Right atrium auricular region (tissue), 2 donors: ENCODE results near the gene DEFB124. TPM values are rescaled to one million over a fixed set of nuclear protein-coding genes. Genes with fewer than 3 reads are reported as not detected.
A peak's percentile ranks its signal among the peaks of the same experiment; 100 is the strongest.

Experiments used
- DNase-seq: peaks from one replicate; pipeline ENCODE4 v3.0.0-alpha.2; 2019; ENCODE audit warnings: low spot score
- H3K27ac ChIP-seq, 2 donors: fragments of 200-600 bp; sonication (generic); 1 replicate in 1 of 2; 2 replicates in 1 of 2; pipeline ENCODE4 v1.5.1; 2016 to 2019
- H3K27me3 ChIP-seq, 2 donors: fragments of 200-600 bp; sonication (generic); one replicate each; pipeline versions ENCODE4 v1.5.1 to v1.6.0; 2017 to 2019
- H3K36me3 ChIP-seq: fragments of 200-600 bp; sonication (generic); one replicate; pipeline ENCODE4 v1.5.1; 2016
- H3K4me1 ChIP-seq, 2 donors: fragments of 200-600 bp; sonication (generic); one replicate each; pipeline versions ENCODE4 v1.5.1 to v1.6.0; 2017 to 2019
- H3K4me3 ChIP-seq, 2 donors: fragments of 200-600 bp; sonication (generic); 1 replicate in 1 of 2; 2 replicates in 1 of 2; pipeline ENCODE4 v1.5.1; 2017 to 2019; ENCODE audit warnings: mild to moderate bottlenecking in 1 of 2, moderate library complexity in 1 of 2
- H3K9me3 ChIP-seq, 2 donors: fragments of 200-600 bp; sonication (generic); one replicate each; pipeline ENCODE4 v1.5.1; 2019
- total RNA-seq, 2 donors: library from RNA; depleted of rRNA; stranded (reverse); fragments of >200 nt; gene quantifications; one replicate each; pipeline ENCODE4 v1.1.0, GENCODE V29; 2016
- TF ChIP-seq, protein P1 (sequence below), 2 donors: fragments of 200-600 bp; sonication (generic); IDR thresholded peaks; one replicate each; pipeline ENCODE4 v1.5.1; 2019; ENCODE audit warnings: antibody characterized with exemption in 2 of 2

The DEFB124 gene
- total RNA-seq, 2 donors from 2014 or later, result not detected

DNA sequence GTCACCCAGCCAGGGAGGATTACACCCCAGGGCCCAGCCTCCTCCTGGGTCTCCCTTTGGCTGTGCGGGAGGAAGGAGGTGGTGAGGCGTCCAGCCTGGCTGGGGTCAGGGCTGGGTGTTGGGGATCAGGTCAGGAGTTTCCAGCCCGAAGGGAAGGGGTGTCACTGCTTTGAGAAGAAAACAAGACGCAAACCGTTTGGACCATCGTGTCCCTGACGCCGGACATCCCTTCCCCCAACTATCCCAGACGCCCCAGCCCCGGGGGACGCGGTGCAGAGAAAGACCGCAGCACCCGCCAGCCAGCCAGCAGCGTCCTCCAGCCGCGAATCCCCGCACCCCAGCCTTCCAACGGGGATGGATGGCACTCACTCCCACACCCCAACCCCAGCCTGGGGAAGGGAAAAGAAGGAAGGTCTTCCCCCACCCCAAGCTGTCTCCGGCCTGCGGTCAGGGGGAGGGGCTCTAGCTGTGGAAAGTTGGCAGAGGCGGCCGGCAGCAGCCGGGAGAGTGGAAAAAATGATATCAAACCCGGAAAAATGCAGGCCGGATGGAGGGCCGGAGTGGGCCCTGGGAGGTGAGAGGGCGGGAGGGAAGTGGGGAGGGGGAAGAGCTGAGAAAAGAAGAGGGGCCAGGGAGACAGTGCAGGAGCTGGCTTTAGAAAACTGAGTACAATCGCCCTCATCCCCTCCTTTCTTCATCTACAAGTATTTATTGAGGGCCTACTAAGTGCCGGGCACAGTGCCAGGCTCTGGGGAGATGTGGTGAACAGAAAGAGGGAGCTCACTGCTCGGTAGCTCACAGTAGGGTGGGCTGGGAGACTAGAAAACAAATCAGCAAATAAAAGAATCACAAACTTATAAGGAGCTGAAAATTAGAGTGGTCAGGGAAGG lies 10.8 kb upstream of the DEFB124 start:
- H3K27me3 ChIP-seq, result no peaks in the 10 kb centered on the region
- peak; percentile 84 for DNase-seq

DNA sequence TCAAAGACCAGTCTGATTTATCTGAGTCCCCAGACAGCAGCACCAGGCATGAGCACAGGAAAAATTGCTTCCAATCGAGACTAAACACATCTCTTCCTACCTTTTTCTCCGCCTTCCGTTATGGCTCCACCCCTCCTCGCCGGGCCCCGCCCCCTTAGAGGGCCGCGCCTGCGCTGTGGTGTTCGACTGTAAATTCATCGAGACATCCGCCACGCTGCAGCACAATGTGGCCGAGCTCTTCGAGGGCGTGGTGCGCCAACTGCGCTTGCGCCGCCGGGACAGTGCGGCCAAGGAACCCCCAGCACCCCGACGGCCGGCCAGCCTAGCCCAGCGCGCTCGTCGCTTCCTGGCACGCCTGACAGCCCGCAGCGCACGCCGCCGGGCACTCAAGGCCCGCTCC lies 9.1 kb upstream of the DEFB124 start:
- Histone ChIP-seq H3K9me3 (no peaks in the 10 kb centered on the region), H3K36me3 (no peaks in the 10 kb centered on the region), H3K27me3 (no peaks in the 10 kb centered on the region), H3K27ac (peak overlapping the region; percentile 77 to 78), H3K4me3 (no peak overlapping the region), H3K4me1 (peaks cover 0 to 16% of the 10 kb centered on the region in 2 donors)
- TF ChIP-seq, protein P1, sequence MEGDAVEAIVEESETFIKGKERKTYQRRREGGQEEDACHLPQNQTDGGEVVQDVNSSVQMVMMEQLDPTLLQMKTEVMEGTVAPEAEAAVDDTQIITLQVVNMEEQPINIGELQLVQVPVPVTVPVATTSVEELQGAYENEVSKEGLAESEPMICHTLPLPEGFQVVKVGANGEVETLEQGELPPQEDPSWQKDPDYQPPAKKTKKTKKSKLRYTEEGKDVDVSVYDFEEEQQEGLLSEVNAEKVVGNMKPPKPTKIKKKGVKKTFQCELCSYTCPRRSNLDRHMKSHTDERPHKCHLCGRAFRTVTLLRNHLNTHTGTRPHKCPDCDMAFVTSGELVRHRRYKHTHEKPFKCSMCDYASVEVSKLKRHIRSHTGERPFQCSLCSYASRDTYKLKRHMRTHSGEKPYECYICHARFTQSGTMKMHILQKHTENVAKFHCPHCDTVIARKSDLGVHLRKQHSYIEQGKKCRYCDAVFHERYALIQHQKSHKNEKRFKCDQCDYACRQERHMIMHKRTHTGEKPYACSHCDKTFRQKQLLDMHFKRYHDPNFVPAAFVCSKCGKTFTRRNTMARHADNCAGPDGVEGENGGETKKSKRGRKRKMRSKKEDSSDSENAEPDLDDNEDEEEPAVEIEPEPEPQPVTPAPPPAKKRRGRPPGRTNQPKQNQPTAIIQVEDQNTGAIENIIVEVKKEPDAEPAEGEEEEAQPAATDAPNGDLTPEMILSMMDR (IDR thresholded peaks at IDR 0.05), result no peak
- no peak for DNase-seq

More for the DNA sequence above, 10.8 kb upstream of the DEFB124 start:
- Histone ChIP-seq H3K9me3 (no peaks in the 10 kb centered on the region), H3K4me1 (peaks cover 0 to 16% of the 10 kb centered on the region in 2 donors), H3K4me3 (peak overlapping the region in 1 of 2 donors; percentile 36), H3K27ac (peak overlapping the region; percentile 77 to 78), H3K36me3 (no peaks in the 10 kb centered on the region)
- TF ChIP-seq, protein P1 (IDR thresholded peaks at IDR 0.05), result no peak

DNA sequence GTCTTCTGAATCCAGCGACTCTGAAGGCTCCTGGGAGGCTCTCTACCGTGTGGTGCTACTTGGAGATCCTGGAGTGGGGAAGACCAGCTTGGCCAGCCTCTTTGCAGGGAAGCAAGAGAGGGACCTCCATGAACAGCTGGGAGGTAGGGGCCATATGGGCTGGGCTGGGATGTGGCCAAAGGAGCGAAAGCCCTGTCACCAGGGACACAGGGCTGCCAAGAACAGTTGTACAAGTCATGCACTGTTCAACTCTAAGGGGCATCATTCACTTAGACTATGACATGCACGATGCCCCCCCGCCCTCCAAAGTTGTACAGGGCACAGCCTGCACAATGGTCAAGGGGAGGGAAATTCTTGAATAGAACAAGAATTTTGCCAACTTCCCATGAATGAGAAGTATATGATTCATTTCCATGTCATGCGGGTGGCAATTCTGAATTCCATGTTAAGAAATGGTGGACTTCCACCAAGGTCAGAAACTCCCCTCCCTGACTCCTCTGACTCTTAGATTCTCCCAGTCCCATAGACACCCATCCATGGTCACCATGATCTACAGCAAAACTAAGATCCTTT lies 1.8 kb upstream of the DEFB124 start:
- TF ChIP-seq, protein P1 (IDR thresholded peaks at IDR 0.05), result no peak
- DNase-seq, result no peak
- Histone ChIP-seq H3K27ac (peak overlapping the region; percentile 31 to 83), H3K4me3 (peak overlapping the region in 1 of 2 donors; percentile 61), H3K36me3 (no peaks in the 10 kb centered on the region), H3K4me1 (peaks cover 0 to 14% of the 10 kb centered on the region in 2 donors), H3K27me3 (no peaks in the 10 kb centered on the region), H3K9me3 (no peaks in the 10 kb centered on the region)

DNA sequence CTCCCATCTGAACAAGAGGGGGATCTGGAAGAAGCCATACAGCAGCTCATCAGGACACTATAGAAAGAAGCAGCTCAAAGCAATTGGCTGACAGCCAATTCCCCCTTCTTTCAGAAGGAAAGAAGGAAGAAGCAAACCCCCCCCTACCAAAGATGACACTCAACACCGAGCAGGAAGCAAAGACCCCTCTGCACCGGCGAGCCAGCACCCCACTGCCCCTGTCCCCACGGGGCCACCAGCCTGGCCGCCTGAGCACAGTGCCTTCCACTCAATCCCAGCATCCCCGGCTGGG lies 1.3 kb upstream of the DEFB124 start:
- Histone ChIP-seq H3K9me3 (no peaks in the 10 kb centered on the region), H3K27ac (peak overlapping the region; percentile 31 to 83), H3K4me3 (peak overlapping the region in 1 of 2 donors; percentile 61), H3K36me3 (no peaks in the 10 kb centered on the region), H3K27me3 (no peaks in the 10 kb centered on the region), H3K4me1 (peaks cover 0 to 14% of the 10 kb centered on the region in 2 donors)
- TF ChIP-seq, protein P1 (IDR thresholded peaks at IDR 0.05), result no peak
- DNase-seq, result no peak

DNA sequence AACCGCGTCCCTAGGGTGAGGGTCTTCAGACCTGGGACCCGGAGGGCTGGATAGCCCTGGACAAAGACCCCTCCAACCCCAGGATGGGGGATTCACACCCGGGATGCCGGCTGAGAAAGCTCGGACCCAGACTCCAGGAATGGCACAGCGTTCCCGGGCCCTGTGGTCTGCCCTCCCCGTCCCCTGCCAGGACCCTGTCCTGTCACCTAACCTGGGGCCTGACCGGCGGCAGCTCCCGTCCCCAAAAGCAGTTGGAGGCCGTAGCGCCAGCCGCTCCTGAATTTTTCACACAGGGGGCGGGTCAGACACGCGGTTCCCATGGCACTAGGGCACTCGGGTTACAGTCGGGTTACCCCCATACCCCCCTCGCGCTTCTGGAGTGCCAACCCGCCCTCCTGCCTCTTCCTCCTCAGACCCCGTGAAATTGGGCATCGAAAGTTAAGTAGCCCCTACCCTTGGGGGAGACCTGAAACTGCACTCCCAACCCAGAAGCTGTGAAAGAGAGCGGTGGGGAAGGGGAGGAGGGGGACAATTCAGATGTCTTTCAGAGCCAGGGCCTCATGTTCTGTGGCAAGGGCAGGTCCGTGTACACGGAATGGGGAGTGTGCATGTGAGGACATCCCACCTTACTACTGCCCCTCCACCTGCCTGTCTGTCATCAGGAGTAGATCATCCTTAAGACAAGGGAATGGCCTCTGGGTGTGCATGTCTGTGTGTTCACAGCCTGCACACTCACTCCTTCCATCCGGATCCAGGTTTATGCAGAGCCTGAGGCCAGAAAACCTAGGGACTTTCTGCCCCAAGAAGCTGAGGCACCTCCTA lies 756 bp upstream of the DEFB124 start:
- H3K36me3 ChIP-seq, result no peaks in the 10 kb centered on the region
- peaks cover 0 to 14% of the 10 kb centered on the region in 2 donors for H3K4me1 ChIP-seq
- H3K27ac ChIP-seq, result peak overlapping the region; percentile 81 to 83
- TF ChIP-seq, protein P1 (IDR thresholded peaks at IDR 0.05), result no peak
- no peaks in the 10 kb centered on the region for H3K9me3 ChIP-seq
- H3K4me3 ChIP-seq, result peak overlapping the region; percentile 53 to 61
- H3K27me3 ChIP-seq, result no peaks in the 10 kb centered on the region
- no peak for DNase-seq
